HCT116 (cell line): ENCODE data around the gene ODF2L. TPM values are rescaled to one million over a fixed set of nuclear protein-coding genes. Genes with fewer than 3 reads are reported as not detected.

Experiments used
- ATAC-seq: fragments of 200-7000 bp; cut with Tn5 transposase; 2 replicates; pipeline ENCODE4 v1.9.1; 2020; ENCODE audit warnings: mild to moderate bottlenecking, moderate library complexity
- BruUV-seq: library from RNA; stranded (reverse); fragments of 400-500 nt; replicated peaks from 2 replicates; lab custom pipeline; 2021; lab: Mats Ljungman, UMichigan
- CTCF ChIA-PET: fragments of 300-600 bp; sonication (Branson Sonifier 250); formaldehyde crosslinking; loops from one replicate; lab custom pipeline; 2021; ENCODE audit warnings: antibody characterized with exemption; lab: Charles Lee
- POLR2A ChIA-PET: fragments of 300-600, 350-600 bp; sonication (Branson Sonifier 250); formaldehyde crosslinking; loops from one replicate; lab custom pipeline; 2021; ENCODE audit warnings: antibody characterized with exemption; lab: Charles Lee
- RAD21 ChIA-PET, 2 experiments: fragments of 300-600 bp; sonication (Branson Sonifier 250); formaldehyde crosslinking; loops; one replicate each; lab custom pipeline; 2023; ENCODE audit warnings: low total read pairs in 2 of 2; ENCODE audit not compliant: uncharacterized antibody in 2 of 2, unreplicated experiment in 2 of 2, low non-redundant PET in 1 of 2; lab: Charles Lee
- DNase-seq: peaks from one replicate; pipeline ENCODE4 v3.0.0-alpha.2; 2010; ENCODE audit warnings: low read depth, low spot score
- H2AFZ ChIP-seq: fragments of 200-600 bp; shearing (Covaris generic), sonication (generic); 2 replicates; pipeline ENCODE4 v1.6.1; 2017; ENCODE audit warnings: low read depth, mixed run types, mixed read lengths, antibody characterized with exemption, low read length; ENCODE audit not compliant: poor library complexity, severe bottlenecking
- H3K27ac ChIP-seq: 2 replicates; pipeline ENCODE4 v1.5.1; 2012; ENCODE audit warnings: low read depth, low read length
- H3K27me3 ChIP-seq: fragments of 200-600 bp; sonication (generic); 2 replicates; pipeline ENCODE4 v1.6.1; 2016; ENCODE audit warnings: mixed run types, low read length, mixed read lengths; ENCODE audit not compliant: insufficient read depth
- H3K36me3 ChIP-seq, 2 experiments: fragments of 200-500 bp in 1 of 2; fragments of 200-600 bp in 1 of 2; sonication (Bioruptor generic) in 1 of 2; sonication (generic) in 1 of 2; 2 replicates each; pipeline versions ENCODE4 v1.5.1 to v1.6.1; 2014 to 2016; ENCODE audit warnings: low read length in 2 of 2, inconsistent platforms in 1 of 2, mixed read lengths in 1 of 2, mixed run types in 1 of 2; ENCODE audit not compliant: insufficient read depth in 2 of 2, control insufficient read depth in 1 of 2
- H3K4me1 ChIP-seq, 2 experiments: fragments of 200-600 bp in 1 of 2; sonication (generic) in 1 of 2; 2 replicates each; pipeline versions ENCODE4 v1.5.1 to v1.6.1; 2012 to 2017; ENCODE audit warnings: low read length in 2 of 2, inconsistent platforms in 1 of 2, mild to moderate bottlenecking in 1 of 2, mixed read lengths in 1 of 2, mixed run types in 1 of 2, moderate library complexity in 1 of 2; ENCODE audit not compliant: insufficient read depth in 2 of 2, control insufficient read depth in 1 of 2
- H3K4me2 ChIP-seq: fragments of 200-600 bp; sonication (generic); 2 replicates; pipeline ENCODE4 v1.6.1; 2017; ENCODE audit warnings: mixed run types, low read length, mixed read lengths
- H3K4me3 ChIP-seq, 2 experiments: fragments of 200-600 bp in 1 of 2; sonication (generic) in 1 of 2; replicated peaks in 1 of 2; 2 replicates each; pipeline ENCODE4 v1.5.1; 2011 to 2016; ENCODE audit warnings: low read length in 2 of 2, control low read depth in 1 of 2, low read depth in 1 of 2, mild to moderate bottlenecking in 1 of 2, mixed read lengths in 1 of 2, mixed run types in 1 of 2
- H3K79me2 ChIP-seq: fragments of 200-600 bp; sonication (generic); 2 replicates; pipeline ENCODE4 v1.6.1; 2017; ENCODE audit warnings: mild to moderate bottlenecking, mixed run types, low read length, moderate library complexity, mixed read lengths; ENCODE audit not compliant: insufficient read depth
- H3K9ac ChIP-seq: fragments of 200-600 bp; sonication (generic); 2 replicates; pipeline ENCODE4 v1.6.1; 2016; ENCODE audit warnings: low read length, mixed read lengths
- H3K9me2 ChIP-seq: fragments of 200-600 bp; sonication (generic), shearing (Covaris generic); 2 replicates; pipeline ENCODE4 v1.6.1; 2017; ENCODE audit warnings: mixed run types, mild to moderate bottlenecking, moderate library complexity; ENCODE audit not compliant: insufficient read depth
- H3K9me3 ChIP-seq, 2 experiments: fragments of 200-500 bp in 1 of 2; fragments of 200-600 bp in 1 of 2; sonication (Bioruptor generic) in 1 of 2; sonication (generic) in 1 of 2; 2 replicates each; pipeline ENCODE4 v1.6.1; 2014 to 2017; ENCODE audit warnings: low read length in 2 of 2, mixed read lengths in 2 of 2, inconsistent platforms in 1 of 2, low read depth in 1 of 2, mild to moderate bottlenecking in 1 of 2, mixed run types in 1 of 2, moderate library complexity in 1 of 2; ENCODE audit not compliant: control insufficient read depth in 1 of 2, insufficient read depth in 1 of 2
- H4K20me1 ChIP-seq: fragments of 200-600 bp; sonication (generic), shearing (Covaris generic); 2 replicates; pipeline ENCODE4 v1.6.1; 2017; ENCODE audit warnings: mixed run types, mild to moderate bottlenecking, moderate library complexity; ENCODE audit not compliant: insufficient read depth
- ATF3 ChIP-seq: IDR thresholded peaks from 2 replicates; pipeline ENCODE4 v1.6.1; 2012
- CBX3 ChIP-seq: IDR thresholded peaks from 2 replicates; pipeline ENCODE4 v1.6.1; 2012; ENCODE audit warnings: low read depth
- CEBPB ChIP-seq: IDR thresholded peaks from 2 replicates; pipeline ENCODE4 v1.6.1; 2012; ENCODE audit warnings: low read depth
- CTCF ChIP-seq, 3 experiments: fragments of 200-600 bp in 1 of 3; sonication (generic) in 1 of 3; IDR thresholded peaks in 2 of 3; conservative IDR thresholded peaks in 1 of 3; 2 replicates each; pipeline ENCODE4 v1.5.1; 2012 to 2017; ENCODE audit warnings: low read depth in 2 of 3, low read length in 2 of 3, antibody characterized with exemption in 1 of 3, borderline replicate concordance in 1 of 3, control low read depth in 1 of 3, mild to moderate bottlenecking in 1 of 3, mixed read lengths in 1 of 3, mixed run types in 1 of 3, moderate library complexity in 1 of 3; ENCODE audit not compliant: insufficient read depth in 1 of 3
- EGR1 ChIP-seq: IDR thresholded peaks from 2 replicates; pipeline ENCODE4 v1.6.1; 2012; ENCODE audit warnings: low read depth
- ELF1 ChIP-seq: IDR thresholded peaks from 2 replicates; pipeline ENCODE4 v1.6.1; 2012; ENCODE audit warnings: low read depth, borderline replicate concordance
- EZH2 ChIP-seq: fragments of 200-600 bp; sonication (generic); IDR thresholded peaks from 2 replicates; pipeline ENCODE4 v1.6.1; 2017; ENCODE audit warnings: antibody characterized with exemption, mixed run types
- EZH2phosphoT487 ChIP-seq: fragments of 200-600 bp; IDR thresholded peaks from 2 replicates; pipeline ENCODE4 v1.6.1; 2018; ENCODE audit warnings: antibody characterized with exemption, borderline replicate concordance
- JUND ChIP-seq: IDR thresholded peaks from 2 replicates; pipeline ENCODE4 v1.6.1; 2012
- POLR2AphosphoS5 ChIP-seq: IDR thresholded peaks from 2 replicates; pipeline ENCODE4 v1.6.1; 2011; ENCODE audit warnings: mild to moderate bottlenecking, low read depth, low read length, moderate library complexity
- RAD21 ChIP-seq: IDR thresholded peaks from 2 replicates; pipeline ENCODE4 v1.6.1; 2012; ENCODE audit warnings: low read depth, mild to moderate bottlenecking
- SIN3A ChIP-seq: IDR thresholded peaks from 2 replicates; pipeline ENCODE4 v1.6.1; 2012; ENCODE audit warnings: low read depth
- TCF7L2 ChIP-seq: IDR thresholded peaks from 2 replicates; pipeline ENCODE4 v1.7.0; 2011; ENCODE audit warnings: borderline replicate concordance, inconsistent platforms; ENCODE audit not compliant: insufficient read depth, insufficient read length; ENCODE audit errors: extremely low read depth
- YY1 ChIP-seq: IDR thresholded peaks from 2 replicates; pipeline ENCODE4 v1.6.1; 2011; ENCODE audit warnings: low read length, low read depth, moderate library complexity, mild to moderate bottlenecking; ENCODE audit not compliant: insufficient replicate concordance; ENCODE audit errors: extremely low read depth
- ZFX ChIP-seq: fragments of 450-650 bp; IDR thresholded peaks from 2 replicates; pipeline ENCODE4 v1.6.1; 2017
- ZNF274 ChIP-seq: fragments of 200-500 bp; sonication (Bioruptor generic); IDR thresholded peaks from 2 replicates; pipeline ENCODE4 v1.6.1; 2014; ENCODE audit warnings: mild to moderate bottlenecking, low read depth, low read length, inconsistent platforms
- intact Hi-C: fragments of 100-400 bp; cut with micrococcal nuclease; formaldehyde crosslinking; loops from 2 replicates; pipeline ENCODE4 v1.10.0; 2022
- total RNA-seq: library from RNA; stranded (reverse); gene quantifications from one replicate; pipeline ENCODE4 v1.2.1, GENCODE V29; 2021; ENCODE audit not compliant: unreplicated experiment
- TF ChIP-seq, protein P1 (sequence below): IDR thresholded peaks from 2 replicates; pipeline ENCODE4 v1.6.1; 2012

The ODF2L gene
- total RNA-seq, 1 experiment from 2014 or later = 33.7 TPM

GRCh38 chr1:86378813-86379212 lies 17.3 kb downstream of the ODF2L start:
- Histone ChIP-seq H3K9ac (no peak overlapping the region), H3K9me2 (no peaks in the 10 kb centered on the region), H3K27me3 (no peaks in the 10 kb centered on the region), H3K36me3 (peaks cover 0 to 8% of the 10 kb centered on the region in 2 experiments; a peak in 2 of 4 replicates), H4K20me1 (no peaks in the 10 kb centered on the region), H3K4me1 (no peaks in the 10 kb centered on the region), H3K79me2 (no peaks in the 10 kb centered on the region), H3K27ac (no peak overlapping the region), H3K9me3 (peaks cover 4 to 8% of the 10 kb centered on the region in 2 experiments; a peak in 2 of 4 replicates), H3K4me2 (no peak overlapping the region), H3K4me3 (no peak overlapping the region), H2AFZ (no peak overlapping the region)
- ATAC-seq = no peak
- ChIA-PET CTCF (no interaction called here), RAD21 (no interaction called here), POLR2A (no interaction called here)
- no TSS peak for BruUV-seq
- TF ChIP-seq EZH2phosphoT487 = no peak
- intact Hi-C loops = no loop called here
- DNase-seq = no peak

DNA sequence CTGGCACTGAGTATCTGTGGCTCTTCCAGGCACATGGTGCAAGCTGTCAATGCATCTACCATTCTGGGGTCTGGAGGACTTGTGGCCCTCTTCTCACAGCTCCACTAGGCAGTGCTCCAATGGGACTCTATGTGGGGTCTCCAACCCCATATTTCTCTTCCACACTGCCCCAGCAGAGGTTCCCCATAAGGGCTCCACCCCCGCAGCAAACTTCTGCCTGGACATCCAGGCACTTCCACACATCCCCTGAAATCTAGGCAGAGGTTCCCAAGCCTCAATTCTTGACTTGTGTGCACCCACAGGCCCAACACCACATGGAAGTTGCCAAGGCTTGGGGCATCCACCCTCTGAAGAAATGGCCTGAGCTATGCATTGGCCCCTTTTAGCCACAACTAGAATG lies 18.8 kb downstream of the ODF2L start:
- Histone ChIP-seq H2AFZ (no peak overlapping the region), H3K9me3 (peaks cover 4 to 8% of the 10 kb centered on the region in 2 experiments; a peak in 2 of 4 replicates), H3K4me1 (no peaks in the 10 kb centered on the region), H3K4me3 (no peak overlapping the region), H3K27me3 (no peaks in the 10 kb centered on the region), H3K9me2 (no peaks in the 10 kb centered on the region), H3K9ac (no peak overlapping the region)
- no TSS peak for BruUV-seq
- intact Hi-C loops = no loop called here
- CTCF ChIA-PET = no interaction called here
- no peak for DNase-seq
- POLR2A ChIA-PET = no interaction called here
- TF ChIP-seq CBX3 (no peak), POLR2AphosphoS5 (no peak), EGR1 (no peak), ZNF274 (no peak), ELF1 (no peak), ATF3 (no peak), EZH2 (no peak), TCF7L2 (no peak), ZFX (no peak), CEBPB (no peak), EZH2phosphoT487 (no peak), SIN3A (no peak), CTCF (IDR thresholded peaks at IDR 0.05 in 2 of 3, conservative IDR thresholded peaks at IDR 0.05 in 1 of 3; ENCODE audit: borderline replicate concordance in 1 of 3, insufficient read depth in 1 of 3, low read depth in 2 of 3, low read length in 2 of 3) (no peak), RAD21 (no peak), JUND (no peak), YY1 (no peak)
- TF ChIP-seq, protein P1, sequence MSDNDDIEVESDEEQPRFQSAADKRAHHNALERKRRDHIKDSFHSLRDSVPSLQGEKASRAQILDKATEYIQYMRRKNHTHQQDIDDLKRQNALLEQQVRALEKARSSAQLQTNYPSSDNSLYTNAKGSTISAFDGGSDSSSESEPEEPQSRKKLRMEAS = no peak
- TF ChIP-seq, all 23 proteins: peak for 0
- peaks cover 0 to 8% of the 10 kb centered on the region in 2 experiments; a peak in 2 of 4 replicates for H3K36me3 ChIP-seq
- no peak overlapping the region for H3K27ac ChIP-seq
- RAD21 ChIA-PET = no interaction called here
- H3K79me2 ChIP-seq = no peaks in the 10 kb centered on the region
- no peak for ATAC-seq
- no peaks in the 10 kb centered on the region for H4K20me1 ChIP-seq
- no peak overlapping the region for H3K4me2 ChIP-seq
